ENCODE measurements around the gene TTC23.

TTC23 gene

DNA sequence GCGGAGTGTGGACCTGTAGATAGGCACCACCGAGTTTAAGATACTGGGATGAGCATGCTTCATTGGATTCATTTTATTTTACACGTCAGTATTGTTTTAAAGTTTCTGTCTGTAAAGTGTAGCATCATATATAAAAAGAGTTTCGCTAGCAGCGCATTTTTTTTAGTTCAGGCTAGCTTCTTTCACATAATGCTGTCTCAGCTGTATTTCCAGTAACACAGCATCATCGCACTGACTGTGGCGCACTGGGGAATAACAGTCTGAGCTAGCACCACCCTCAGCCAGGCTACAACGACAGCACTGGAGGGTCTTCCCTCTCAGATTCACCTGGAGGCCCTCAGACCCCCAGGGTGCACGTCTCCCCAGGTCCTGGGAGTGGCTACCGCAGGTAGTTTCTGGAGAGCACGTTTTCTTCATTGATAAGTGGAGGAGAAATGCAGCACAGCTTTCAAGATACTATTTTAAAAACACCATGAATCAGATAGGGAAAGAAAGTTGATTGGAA lies 115.0 kb downstream of the TTC23 start:
- no peak for DNase-seq

DNA sequence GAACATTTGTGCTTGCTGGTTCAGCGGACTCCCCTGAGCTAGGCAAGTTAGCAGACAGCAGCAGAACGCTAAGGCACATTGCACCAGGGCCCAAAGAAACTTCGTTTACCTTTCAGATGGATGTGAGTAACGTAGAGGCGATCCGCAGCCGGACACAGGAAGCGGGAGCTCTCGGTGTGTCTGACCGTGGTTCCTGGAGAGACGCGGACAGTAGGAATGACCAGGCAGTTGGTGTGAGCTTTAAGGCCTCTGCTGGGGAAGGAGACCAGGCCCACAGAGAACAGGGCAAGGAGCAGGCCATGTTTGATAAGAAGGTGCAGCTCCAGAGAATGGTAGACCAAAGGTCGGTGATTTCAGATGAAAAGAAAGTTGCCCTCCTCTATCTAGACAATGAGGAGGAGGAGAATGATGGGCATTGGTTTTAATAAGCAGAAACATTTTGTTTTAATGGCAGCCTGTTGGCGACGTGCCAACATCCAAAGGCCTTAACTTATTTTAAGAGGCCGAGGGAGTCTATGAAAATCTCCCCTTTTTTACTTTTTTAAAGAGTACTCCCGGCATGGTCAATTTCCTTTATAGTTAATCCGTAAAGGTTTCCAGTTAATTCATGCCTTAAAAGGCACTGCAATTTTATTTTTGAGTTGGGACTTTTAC lies 116.6 kb downstream of the TTC23 start:
- no peak for DNase-seq

DNA sequence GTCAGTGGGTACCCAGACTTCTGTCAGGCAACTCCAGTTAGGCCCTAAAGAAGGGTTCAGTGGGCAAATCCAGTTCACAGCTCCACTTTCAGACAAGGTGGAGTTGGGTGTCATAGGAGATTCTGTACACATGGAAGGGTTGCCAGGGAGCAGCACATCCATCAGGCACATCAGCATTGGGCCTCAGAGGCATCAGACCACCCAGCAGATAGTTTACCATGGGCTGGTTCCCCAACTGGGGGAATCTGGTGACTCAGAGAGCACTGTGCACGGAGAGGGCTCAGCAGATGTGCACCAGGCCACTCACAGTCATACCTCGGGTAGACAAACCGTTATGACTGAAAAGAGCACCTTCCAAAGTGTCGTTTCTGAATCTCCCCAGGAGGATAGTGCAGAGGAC lies 117.3 kb downstream of the TTC23 start:
- no peak for DNase-seq

DNA sequence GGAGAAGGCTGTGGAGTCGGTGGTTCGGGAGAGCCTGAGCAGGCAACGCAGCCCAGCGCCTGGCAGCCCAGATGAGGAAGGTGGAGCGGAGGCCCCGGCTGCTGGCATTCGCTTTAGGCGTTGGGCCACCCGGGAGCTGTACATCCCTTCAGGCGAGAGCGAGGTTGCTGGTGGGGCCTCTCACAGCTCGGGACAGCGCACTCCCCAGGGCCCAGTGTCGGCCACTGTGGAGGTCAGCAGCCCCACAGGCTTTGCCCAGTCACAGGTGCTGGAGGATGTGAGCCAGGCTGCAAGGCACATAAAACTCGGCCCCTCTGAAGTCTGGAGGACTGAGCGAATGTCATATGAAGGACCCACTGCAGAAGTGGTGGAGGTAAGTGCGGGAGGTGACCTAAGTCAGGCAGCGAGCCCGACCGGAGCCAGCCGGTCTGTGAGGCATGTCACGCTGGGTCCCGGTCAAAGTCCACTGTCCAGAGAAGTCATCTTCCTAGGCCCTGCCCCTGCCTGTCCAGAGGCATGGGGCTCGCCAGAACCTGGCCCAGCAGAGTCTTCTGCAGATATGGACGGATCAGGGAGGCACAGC lies 117.8 kb downstream of the TTC23 start:
- DNase-seq = no peak

DNA sequence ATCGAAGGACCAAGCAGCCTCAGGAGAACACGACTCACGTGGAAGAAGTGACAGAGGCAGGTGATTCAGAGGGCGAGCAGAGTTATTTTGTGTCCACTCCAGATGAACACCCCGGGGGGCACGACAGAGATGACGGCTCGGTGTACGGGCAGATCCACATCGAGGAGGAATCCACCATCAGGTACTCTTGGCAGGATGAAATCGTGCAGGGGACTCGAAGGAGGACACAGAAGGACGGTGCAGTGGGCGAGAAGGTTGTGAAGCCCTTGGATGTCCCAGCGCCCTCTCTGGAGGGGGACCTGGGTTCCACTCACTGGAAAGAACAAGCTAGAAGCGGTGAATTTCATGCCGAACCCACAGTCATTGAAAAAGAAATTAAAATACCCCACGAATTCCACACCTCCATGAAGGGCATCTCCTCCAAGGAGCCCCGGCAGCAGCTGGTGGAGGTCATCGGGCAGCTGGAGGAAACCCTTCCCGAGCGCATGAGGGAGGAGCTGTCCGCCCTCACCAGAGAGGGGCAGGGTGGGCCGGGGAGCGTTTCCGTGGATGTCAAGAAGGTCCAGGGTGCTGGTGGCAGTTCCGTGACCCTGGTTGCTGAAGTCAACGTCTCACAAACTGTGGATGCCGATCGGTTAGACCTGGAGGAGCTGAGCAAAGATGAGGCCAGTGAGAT lies 118.5 kb downstream of the TTC23 start:
- no peak for DNase-seq

DNA sequence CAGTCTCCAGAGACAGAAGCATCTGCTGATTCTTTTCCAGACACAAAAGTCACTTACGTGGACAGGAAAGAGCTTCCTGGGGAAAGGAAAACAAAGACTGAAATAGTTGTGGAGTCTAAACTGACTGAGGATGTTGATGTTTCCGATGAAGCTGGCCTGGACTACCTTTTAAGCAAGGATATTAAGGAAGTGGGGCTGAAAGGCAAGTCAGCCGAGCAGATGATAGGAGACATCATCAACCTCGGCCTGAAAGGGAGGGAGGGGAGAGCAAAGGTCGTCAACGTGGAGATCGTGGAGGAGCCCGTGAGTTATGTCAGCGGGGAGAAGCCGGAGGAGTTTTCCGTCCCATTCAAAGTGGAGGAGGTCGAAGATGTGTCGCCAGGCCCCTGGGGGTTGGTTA lies 119.1 kb downstream of the TTC23 start:
- no peak for DNase-seq

DNA sequence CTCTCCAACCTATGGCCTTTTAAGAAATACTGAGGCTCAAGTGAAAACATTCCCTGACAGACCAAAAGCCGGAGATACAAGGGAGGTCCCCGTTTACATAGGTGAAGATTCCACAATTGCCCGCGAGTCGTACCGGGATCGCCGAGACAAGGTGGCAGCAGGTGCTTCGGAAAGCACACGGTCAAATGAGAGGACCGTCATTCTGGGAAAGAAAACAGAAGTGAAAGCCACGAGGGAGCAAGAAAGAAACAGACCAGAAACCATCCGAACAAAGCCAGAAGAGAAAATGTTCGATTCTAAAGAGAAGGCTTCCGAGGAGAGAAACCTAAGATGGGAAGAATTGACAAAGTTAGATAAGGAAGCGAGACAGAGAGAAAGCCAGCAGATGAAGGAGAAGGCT lies 119.7 kb downstream of the TTC23 start:
- no peak for DNase-seq

DNA sequence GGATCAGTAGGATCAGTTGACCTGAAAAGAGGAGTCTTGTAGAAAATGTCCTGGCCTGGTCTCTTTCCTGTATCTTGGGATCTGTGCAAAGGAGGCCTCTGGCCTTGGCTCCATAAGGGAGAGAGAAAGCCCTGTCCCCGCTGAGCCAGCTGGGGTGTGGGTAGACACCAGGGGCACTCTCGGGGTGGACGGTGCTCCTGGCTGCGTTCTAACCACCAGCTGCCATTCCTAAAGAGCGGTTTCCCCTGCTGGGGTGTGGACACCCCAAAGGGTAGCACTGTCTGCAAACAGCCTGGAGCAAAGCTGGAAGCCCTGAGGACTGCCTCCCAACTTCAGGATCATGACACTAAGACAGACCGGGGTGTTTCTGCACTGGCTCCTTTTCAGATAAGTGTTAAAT lies 121.0 kb downstream of the TTC23 start:
- DNase-seq = no peak

DNA sequence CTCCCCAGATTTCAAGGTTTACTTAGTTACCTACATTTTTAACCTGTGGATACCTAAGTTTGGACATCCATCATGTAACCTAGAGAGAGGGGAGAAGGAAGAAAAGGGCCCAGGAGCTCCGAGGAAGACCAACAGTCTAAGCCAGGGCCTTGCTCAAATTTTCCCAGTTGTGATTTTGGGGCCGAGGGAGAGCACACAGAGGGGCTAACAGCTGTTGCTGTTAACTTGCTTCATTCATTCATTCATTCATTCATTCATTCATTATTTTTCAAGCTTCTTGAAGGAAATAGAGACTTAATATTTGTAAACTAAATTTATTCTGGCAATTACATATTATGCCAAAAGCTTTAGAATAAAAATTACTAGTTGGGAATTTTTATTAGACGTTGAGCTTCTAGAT lies 121.6 kb downstream of the TTC23 start:
- DNase-seq = no peak

DNA sequence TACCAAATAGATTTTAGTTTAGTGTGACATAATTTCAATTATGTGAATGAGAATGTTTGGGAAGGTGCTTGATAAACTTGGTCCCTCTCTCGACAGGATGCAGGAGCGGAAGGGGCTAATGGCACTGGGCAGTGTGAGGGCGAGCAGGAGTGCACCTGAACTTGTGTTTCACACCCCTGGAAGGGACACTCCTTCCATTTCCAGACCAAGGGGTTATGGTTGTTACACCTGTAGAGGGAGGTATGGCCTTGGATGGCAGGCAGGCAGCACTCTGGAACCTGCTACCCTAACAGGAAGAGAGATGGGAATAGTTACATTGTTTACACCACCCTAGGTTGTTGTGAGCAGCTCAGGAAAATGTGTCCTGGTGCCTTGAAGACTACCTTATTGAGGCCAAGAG lies 122.5 kb downstream of the TTC23 start:
- no peak for DNase-seq

DNA sequence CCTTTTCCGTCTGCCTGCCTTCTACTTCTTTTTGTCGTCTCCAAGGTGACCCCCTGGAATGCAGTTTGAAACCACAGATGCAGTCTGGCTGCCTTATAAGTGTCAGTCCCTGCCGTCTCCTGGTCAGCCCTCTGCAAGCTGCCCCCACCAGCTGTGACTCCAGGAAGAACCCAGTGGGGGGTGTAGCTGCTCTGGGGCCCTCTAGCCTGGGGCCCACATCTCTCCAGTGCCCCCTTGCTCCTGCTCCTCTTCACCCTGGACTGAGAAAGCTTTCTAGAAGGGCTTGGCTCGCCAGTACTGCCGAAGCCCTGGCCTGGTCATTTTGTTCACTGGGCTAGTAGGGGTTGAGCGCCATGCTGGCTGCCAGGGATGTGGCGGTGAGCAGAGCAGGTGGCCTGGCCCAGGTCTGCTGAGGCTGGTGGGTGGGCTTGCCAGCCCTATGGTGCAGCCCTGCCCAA lies 123.2 kb downstream of the TTC23 start:
- DNase-seq = no peak

DNA sequence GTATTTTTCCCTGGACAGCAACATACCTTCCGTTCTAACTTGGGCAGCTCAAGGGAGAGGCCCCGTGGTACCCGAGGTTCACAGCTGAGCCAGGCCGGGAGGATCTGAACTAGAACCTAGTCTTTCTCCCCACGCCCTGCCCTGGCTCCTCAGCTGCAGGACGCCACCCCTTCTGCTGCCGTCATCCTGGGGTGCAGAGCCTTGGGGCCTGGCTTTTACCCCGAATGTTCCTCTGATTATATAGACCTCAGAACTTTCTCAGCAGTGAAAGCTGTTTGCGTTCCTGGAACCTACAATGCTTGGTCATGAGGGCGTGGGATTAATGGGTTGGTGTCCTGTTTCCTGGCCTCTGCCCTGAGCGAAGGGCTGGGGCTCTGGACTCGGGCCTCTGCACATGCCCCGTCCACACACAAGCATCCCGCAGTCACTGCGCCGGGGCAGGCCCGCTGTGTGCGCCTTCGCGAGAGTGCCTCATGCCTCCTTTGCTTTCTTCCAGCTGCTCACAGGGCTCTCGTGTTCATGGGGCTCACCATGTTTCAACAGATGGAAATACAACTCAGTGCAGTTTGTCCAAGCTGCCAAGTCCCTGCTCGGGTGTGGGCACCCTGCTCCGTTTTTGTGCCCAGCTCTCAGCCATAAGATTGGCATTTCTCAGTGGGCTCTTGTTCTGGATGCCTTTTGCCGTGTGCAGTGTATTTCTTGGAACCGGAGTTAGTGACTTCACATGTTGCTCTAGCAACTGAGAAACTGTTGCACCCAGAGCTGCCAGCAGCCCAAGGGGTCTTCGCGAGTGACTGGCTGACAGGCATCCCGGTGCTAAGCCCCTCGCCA lies 124.1 kb downstream of the TTC23 start:
- peak in 2 of 14 donors; percentile 50 to 51 for DNase-seq

DNA sequence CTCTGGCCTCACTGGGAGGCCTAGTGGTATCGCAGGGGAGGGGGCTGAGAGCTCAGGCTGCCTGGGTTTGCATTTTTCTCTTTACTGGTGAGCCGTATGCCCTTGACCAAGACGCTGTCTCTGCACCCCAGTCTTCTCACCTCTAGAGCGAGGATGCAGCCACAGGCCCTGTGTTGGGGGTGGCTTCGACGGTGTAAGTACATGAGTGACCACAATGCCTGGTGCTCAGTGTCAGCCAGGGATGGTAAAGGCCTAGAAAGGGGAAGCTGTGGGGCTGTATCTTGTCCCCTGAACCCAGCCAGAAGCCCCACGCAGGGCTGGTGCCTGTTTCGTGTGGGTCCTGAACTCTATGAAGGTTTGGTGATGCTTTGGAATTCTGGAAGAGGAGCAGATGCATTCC lies 124.7 kb downstream of the TTC23 start:
- DNase-seq = no peak

DNA sequence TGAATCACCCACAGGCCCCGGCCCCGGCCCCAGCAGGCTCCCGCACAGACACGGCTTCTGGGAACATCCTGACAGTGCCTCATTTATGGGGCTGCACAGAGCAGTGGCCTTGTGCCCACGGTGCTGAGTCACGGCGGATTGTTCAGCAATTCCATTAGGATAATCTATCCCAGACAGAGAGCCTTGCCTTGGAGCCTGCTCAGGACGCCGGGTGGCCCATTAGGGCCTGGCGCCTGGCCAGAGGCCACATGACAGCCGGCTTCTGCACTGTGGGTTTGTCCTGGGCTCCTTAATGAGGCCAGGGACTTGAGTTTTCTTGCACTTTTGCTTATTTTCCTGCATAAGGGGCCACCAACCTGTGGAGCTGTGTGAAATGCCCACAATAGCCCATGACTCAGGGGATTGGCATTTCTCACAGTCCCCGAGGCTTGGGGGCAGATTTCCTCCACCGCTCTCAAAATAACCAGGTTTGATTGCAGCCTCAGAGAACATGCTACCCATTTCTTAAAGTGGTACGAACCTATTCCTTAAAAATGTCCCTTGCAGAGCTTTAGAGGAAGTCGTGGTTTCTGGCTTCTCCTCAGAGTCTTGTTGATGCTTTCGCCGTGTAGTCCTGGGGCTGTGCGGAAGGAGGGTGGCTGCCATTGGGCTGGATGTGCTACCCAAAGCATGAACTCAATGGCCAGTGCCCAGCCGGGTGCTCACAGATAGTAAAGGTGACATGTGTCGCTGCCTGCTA lies 125.5 kb downstream of the TTC23 start:
- peak; percentile 39 to 99 (median 84) for DNase-seq

DNA sequence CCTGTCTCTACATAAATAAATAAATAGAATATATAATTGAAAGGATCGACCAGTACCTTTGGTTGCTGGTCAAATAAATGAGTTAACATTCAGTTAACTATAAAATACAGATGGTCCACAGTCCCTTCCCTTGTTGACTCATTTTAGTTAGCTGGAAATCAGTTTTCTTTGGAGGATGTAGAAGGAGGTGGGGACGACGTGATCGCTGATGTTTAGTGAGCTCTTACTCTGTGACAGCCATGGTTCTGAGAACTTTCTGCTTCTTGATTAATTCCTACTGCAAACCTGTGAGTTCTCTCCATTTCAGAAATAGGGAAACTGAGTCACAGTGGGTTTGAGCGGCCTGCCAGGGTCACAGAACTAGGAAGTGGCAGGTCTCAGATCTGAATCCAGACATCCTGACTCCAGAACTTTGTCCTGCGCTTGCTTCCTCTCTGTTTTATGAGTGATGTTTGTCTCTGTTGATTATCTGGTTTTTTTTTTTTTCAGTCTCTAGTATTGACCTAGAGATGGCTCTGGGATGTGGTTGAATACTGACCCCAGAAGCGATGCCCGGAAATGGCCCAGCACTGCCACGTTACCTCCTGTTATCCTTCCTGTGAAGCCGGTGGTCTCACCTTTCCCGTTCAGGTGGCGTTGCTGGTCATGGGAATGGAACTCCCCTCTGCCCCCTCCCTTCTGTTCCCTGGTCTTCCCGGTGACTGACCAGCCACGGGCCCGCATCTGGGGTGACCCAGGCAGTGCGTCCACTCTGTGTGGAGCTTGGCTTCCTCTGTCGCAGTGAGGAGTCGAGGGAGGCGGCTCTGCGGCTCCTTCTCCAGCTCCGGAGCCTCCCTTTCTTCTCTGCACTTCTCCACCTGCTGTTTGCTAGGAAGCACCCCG lies 126.3 kb downstream of the TTC23 start:
- no peak for DNase-seq

DNA sequence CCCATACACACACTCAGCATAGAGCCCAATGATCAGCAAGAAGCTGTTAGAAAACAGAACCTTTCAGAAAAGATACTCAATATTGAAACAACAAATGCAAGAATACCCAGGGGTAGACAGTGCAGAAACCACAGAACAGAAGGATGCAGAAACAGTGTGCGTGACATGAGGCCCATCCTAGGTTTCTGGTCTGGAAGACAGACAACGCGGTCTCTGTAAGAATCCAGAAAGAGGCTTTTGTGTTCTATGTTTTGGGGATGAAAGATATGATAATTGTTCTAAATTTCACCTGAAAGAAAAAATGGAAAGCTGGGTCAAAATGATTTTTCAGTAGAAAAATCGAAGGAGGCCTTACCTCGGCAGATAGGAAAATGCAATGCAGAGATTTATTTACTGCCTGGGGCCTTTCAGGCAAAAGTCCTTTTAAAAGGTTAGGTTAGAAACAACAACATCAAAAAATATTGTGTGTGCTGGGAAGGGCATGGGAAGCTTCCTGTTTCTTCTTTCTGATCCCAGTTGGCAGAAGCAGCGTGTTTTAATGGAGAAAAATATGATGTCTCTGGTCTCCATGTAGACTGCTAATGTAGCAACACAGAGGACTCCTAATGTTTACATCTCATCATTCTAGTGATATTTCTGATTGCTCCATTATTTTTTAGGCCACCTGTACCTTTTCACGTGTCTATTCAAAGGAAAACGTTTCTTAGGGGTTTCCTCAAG lies 127.5 kb downstream of the TTC23 start:
- no peak for DNase-seq

DNA sequence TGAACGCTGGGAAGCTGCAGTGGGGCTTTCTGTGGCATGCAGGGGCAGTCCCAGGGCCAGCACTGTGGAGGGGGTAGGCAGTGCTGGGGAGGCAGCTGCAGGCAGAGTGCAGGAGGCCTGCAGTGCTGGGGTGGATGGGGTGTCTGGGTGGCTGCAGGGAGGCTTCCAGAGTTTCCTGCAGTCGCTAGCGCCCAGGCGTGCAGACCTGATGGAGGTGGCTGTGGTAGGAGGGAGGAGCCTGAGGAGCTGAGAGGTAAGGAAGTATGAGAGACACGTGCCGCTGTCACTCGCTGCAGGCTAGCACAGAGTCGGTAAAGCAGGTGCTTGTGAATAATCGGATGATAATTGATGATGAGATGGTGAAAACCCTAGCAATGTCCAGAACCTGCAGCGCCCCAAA lies 128.2 kb downstream of the TTC23 start:
- no peak for DNase-seq

DNA sequence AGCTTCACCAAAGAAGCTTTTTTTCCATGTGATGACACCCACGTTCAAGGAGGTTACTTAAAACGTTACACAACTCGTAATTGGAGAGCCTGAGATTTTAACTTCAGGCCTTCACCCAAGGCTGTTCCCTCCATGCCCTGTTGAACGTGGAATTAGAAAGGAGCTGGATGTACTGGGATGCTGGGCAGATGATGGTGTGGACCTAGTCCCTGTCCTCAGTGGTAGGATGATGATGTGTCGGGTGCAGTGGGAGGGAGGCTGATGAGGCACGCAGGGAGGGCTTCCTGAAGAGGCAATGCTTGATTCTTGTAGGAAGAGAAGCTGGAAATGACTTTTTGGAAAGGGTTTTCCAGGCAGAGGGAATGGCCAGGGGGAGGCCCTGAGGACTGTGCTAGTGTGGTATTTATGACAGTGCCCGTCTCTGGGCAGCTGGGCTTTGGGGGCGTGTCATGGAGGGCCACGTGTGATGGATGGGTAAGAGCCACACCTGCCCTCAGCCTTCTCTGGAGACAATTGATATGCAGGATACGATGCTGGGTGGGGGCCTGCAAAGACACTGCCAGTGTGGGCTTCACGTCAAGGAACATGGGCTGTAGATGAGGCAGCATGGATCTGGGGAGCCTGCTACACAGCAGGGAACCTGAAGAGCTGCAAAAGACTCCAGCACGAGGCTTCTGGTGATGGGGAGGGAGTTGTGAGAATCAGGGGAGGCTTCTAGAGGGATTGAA lies 129.2 kb downstream of the TTC23 start:
- no peak for DNase-seq

DNA sequence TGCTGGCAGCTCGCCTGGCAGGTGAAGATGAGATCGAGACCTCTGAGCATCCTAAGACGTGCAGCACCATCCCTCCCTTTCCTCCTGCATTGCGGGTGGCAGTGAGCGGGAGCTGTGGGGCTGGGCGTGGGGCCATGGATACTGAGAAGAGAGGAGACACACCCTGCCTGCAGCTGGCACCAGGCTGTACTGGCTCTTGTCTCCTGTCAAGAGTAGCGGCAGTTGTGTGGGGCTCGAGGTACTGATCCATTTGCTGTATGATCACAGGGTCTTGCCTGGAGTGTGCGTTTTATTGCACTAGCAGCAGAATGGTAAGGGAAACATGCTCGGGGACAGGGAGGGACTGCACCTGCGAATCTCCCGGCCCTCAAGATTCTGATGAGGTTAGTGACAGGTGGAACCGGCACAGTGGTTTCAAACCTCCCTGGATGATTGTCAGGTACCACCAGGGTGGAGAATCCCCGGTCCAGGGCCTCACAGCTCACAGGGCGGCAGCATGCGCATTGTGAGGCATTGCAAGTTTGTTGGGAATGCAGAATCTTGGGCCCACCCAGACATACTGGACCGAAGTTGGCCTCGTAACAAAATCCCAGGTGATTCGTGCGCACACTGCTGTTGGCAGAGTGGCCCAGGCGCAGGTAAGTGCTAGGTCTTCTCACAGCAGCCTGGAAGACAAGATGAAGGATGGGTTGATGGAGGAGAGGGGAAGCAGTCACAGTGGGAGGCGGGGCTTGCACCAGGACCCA lies 130.4 kb downstream of the TTC23 start:
- peak in 1 of 14 donors; percentile 26 for DNase-seq

Measured in C1 segment of cervical spinal cord (tissue), 14 donors.